Muscle of arm (tissue), 12 donors: ENCODE data around the gene LRP2BP. TPM values are rescaled to one million over a fixed set of nuclear protein-coding genes. Genes with fewer than 3 reads are reported as not detected.
A peak's percentile ranks its signal among the peaks of the same experiment; 100 is the strongest.
"Not testable (repeated sequence)": the region's sequence is repeated elsewhere in the genome, so short reads cannot be mapped to it uniquely, and the experiment has no call there.

Experiments used
- DNase-seq: peaks from one replicate; pipeline ENCODE4 v3.0.0-alpha.2; 2013
- polyA plus RNA-seq, 12 donors: library from polyadenylated mRNA; unstranded; fragments of 120-200 nt; gene quantifications; one replicate each; pipeline ENCODE4 v1.2.1, GENCODE V29; 2013; ENCODE audit not compliant: insufficient read length in 12 of 12

The LRP2BP gene
- polyA plus RNA-seq, 12 donors = 2.0 to 8.2 (median 4.2) TPM; not detected in 1

DNA sequence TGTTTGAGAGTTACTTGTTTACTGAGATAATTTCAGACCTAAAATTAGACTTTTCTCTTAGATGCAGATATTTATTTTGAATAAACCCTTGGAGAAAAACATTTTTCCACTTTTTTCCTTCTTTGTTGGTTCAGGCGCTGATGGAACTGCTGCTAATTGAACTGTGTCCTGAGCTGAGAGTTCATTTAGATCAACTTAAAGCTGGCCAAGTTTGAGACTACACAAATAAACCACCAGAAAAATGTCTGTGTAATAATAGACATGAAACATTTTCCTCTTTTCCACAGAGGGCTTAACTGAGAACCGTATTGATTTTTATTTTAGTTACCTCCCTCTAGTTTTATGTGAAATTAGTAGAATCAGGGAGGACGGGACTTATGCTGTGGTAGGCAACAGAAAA lies 32.5 kb downstream of the LRP2BP start:
- no peak for DNase-seq

DNA sequence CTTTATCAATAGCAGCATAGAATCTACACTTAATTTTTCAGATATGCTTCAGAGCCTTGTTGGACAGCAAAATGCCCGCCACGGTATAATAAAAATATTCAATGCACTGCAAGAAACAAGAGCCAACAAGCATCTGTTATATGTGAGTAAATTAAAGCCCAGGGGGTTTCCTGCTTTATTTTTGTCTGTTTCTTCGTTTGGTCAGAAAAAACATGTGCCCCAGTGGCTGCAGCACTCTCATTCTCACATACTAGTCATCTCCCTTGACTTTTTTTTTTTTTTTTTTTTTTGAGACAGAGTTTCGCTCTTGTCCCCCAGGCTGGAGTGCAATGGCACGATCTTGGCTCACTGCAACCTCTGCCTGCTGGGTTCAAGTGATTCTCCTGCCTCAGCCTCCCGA lies 33.2 kb downstream of the LRP2BP start:
- DNase-seq = not testable (repeated sequence)

- no peak for DNase-seq
Observed at GRCh38 chr4:185361872-185362271, 33.9 kb downstream of the LRP2BP start.

GRCh38 chr4:185359767-185360446 lies 35.8 kb downstream of the LRP2BP start:
- no peak for DNase-seq

DNA sequence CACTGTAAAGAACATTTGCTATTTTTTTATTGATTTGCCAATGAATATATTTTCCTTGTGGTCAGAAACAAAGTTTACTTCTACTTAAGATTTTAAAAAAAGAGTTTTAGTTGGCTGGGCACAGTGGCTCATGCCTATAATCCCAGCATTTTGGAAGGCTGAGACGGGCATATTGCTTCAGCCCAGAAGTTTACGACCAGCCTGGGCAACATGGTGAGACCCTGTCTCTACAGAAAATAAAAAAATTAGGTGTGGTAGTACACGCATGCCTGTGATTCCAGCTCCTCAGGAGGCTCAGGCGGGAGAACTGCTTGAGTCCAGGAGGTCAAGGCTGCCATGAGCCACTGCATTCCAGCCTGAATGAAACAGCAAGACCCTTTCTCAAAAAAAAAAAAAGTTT lies 36.8 kb downstream of the LRP2BP start:
- DNase-seq = no peak

DNA sequence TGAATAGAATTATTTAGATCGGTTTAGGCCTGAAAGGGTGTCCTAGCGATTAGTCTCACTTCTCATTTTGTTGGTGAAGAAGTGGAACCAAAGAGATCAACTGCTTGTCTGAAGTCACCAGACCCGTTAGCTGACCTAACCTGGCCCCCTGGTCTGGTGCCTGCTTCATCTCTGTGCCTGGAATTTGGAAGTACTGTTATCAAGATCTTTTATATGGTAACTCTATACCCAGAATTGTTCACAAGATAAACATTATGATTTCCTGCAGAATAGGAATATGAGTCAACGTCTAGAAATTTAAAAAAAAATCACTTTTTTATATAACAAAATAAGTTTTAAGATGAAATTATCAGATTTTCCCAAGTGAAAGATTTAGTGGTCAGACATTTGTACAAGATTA lies 37.2 kb downstream of the LRP2BP start:
- no peak for DNase-seq

- no peak for DNase-seq
Observed at GRCh38 chr4:185357733-185358440, 37.8 kb downstream of the LRP2BP start.

GRCh38 chr4:185357211-185357610 lies 38.5 kb downstream of the LRP2BP start:
- DNase-seq = peak; percentile 71

GRCh38 chr4:185352741-185353140 lies 43.0 kb downstream of the LRP2BP start:
- no peak for DNase-seq

GRCh38 chr4:185352202-185352601 lies 43.5 kb downstream of the LRP2BP start:
- no peak for DNase-seq

GRCh38 chr4:185351691-185352090 lies 44.0 kb downstream of the LRP2BP start:
- DNase-seq = no peak

- DNase-seq = no peak
Observed at GRCh38 chr4:185346975-185347601, 48.6 kb downstream of the LRP2BP start.

DNA sequence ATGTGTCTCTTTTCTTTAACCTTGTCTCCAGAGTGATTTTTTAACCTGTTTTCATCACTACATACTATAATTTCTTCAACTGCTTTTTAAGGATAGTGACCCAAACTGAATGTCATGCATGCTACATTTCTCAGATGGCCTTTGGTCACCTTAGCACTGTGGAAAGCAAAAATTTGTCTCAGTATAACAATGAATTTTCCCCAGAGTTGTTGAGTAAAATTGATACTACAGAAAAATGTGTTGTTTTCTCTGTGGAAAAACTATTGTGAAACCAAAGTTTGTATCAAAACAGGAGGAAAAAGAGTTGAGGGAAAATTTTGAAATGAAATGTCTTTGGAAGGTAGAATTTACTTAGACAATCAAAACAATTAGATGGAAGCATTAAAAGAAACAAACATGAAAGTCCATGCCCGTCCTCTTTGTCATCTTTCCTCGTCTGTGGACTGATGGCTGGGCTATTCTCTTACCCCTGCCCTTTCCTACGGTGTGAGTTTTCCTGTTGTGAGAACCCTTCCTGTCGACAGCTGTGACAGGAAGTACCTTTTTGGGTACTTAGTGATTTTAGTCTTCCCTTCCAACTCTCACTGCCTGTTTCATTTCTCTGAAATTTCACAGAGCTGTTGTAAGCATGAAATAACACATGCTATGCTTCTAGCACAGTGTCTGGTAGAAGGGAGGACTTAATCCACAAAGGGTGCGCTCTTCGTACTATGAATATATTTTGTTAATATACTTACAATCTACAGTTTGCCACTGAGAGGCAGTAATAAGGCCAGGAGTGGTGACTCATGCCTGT lies 50.8 kb downstream of the LRP2BP start:
- no peak for DNase-seq

DNA sequence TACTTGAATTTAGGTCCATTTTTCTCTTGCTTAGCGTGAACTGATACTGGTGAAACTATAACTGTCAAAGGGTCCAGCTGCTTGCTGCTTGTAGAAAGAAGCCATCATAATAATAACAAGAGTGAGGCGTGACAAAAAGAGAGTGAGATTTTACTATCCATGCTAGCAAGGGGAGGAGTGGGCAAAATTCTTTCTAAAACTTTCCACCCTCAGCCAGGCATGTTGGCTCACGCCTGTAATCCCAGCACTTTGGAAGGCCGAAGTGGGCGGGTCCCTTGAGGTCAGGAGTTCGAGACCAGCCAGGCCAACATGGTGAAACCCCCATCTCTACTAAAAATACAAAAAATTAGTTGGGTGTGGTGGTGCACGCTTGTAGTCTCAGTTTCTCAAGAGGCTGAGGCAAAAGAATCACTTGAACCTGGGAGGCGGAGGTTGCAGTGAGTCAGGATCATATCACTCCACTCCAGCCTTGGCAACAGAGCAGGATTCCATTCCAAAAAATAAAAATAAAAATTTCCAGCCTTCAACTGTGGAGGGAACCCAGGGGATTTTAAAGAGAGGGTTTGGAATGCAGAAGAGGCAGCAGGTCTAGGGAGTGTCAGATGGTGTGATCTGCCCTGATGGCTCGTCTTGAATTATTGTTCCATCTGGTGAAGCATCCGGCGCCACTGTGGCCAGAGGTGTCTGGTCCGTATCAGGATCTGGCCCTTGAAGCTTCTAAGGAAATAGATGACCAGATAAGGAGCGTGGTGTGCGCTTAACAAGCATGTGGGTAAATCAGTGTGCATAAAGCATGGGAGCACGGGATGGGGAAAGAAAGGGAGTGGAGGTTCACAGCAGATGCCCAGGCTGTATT lies 51.8 kb downstream of the LRP2BP start:
- DNase-seq = no peak

DNA sequence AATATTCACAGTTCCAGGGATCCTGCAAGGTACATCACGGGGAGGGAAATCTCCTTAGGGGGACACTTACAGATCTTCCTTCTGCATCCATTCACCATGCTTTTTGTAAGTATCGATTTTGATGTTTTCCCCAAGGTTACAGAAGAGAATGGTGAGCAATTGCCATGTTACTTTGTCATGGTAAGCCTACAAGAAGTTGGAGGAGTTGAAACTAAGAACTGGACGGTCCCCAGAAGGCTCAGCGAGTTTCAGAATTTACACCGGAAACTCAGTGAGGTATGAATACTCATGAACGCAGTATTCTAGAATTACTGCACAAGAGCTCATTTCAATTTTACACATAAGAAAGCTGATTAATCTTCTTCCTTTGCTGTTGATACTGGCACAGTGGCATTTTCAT lies 53.9 kb downstream of the LRP2BP start:
- DNase-seq = no peak

DNA sequence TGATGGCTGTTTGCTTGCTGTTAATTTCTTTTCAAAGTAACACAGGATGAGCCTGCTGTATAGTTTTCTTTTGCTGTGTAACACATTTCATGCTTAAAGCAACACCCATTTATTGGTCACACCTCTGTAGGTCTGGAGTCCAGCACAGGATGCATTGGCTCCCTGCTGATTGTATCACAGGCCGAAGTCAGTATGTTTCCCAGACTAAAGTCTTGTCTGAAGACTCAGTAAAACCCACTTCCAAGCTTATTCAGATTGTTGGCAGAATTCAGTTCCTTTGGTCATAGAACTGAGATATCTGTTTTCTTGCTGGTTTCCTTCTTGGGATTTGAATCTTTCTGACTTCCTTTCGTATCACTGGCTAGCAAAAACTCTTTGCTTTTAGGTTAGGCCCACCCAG lies 54.3 kb downstream of the LRP2BP start:
- DNase-seq = no peak

DNA sequence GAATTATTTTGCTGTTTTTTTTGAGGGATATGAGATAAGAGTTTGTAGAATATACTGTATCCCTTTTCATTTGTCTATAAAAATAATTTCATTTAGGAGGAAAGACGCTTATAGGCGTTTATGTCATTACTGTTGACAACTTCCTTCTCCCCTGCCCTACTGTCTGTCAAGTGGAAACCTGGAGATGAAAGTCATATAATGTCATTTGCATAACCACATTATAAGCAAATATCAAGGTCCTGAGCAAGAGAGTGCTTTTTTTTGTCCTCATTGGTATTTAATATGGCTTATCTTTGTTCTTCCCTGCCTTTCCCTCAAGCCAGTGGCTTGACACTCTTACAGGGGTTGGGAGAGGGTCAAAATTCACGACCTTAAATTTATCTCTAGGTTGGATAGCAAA lies 55.8 kb downstream of the LRP2BP start:
- DNase-seq = no peak

DNA sequence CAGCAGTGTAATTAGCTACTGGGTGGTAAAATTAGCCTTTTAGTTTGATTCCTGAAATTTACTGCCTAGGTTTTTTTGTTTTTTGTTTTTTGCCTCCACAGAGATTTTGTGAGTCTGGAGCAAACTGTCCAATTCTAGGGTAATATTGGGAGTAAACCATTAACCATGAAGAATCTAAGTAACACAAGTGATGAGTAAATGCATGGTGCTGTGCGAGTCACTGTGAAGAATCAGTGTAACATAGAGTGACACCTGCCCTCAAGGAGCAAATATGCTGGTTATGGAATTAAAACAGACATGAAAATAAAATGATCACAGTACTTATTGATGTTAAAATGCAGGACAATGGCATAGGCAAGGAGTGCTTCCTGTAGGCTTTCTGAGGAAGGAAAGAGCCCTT lies 60.1 kb downstream of the LRP2BP start:
- DNase-seq = no peak

DNA sequence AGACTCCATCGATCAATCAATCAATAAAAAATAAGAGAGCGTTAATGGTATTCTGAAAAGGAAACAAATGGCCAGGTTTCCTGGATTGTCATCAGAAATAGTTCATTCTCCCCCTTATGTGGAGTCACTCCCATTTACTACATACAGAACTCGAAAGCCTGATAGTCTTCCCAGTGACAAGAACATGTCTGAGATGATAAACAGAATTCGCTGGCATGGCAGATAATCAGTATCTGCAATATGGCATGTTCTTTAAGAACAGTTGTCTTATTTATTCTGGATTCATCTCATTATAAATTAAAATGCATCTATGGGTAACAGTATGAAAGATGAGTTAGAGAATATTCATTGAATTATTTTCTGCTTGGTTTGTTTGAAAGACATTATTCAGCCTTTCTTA lies 61.4 kb downstream of the LRP2BP start:
- DNase-seq = no peak

DNA sequence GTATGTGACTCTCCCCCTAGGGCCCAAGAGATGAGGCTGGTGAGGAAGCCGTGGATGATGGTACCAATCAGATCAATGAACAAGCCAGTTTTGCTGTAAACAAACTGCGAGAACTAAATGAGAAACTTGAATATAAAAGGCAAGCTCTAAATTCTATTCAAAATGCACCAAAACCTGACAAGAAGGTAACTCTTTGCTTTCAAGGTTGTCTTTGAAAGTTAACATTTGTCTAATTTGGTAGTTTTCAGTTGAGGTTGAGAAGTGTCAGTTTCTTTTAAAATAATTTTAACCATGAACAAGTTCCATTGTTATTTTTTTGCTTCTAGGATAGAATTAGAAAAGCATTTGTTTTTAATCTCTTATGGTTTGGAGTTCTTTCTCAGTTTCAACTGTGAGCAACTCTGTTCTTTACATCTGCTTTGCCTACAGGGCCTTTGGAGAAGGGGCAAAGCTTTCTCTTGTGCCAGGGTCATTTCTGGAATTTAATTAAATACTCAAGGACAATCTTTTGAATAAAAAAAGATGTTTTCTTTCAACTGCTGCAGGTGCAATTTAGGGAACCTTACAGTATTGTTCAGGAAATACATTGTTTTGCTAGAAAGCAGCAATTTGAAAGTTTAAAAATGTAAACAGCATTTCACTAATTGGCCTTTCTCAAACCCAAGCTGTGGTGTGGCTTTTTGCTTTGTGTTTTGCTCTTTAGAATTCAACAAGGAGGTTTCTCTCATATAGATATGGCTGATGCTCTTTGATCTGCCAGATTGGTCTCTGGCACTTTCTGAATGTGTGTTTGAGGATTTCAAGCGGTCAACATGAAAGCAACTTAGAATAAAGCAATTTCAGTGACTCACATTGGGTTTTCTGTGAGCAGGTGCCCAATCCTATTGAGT lies 62.9 kb downstream of the LRP2BP start:
- no peak for DNase-seq
